BLaER1 treated with 17β-estradiol and CSF1 and Interleukin-3, amounts not matched to agents 10 nM and 100 nM (cell line): ENCODE measurements around the gene IDH3G.

ENCODE experiments used
- H3K27ac ChIP-seq, 11 experiments: shearing (Covaris generic); formaldehyde crosslinking; 2 replicates each; pipeline ENCODE4 v1.8.1; 2022
- H3K27me3 ChIP-seq, 11 experiments: shearing (Covaris generic); formaldehyde crosslinking; 2 replicates each; pipeline ENCODE4 v1.8.1; 2022
- H3K36me3 ChIP-seq, 11 experiments: shearing (Covaris generic); formaldehyde crosslinking; 2 replicates each; pipeline ENCODE4 v1.8.1; 2022
- H3K4me1 ChIP-seq, 10 experiments: shearing (Covaris generic); formaldehyde crosslinking; 2 replicates each; pipeline ENCODE4 v1.8.1; 2022
- H3K4me2 ChIP-seq, 11 experiments: shearing (Covaris generic); formaldehyde crosslinking; 2 replicates each; pipeline ENCODE4 v1.8.1; 2022
- H3K4me3 ChIP-seq, 10 experiments: shearing (Covaris generic); formaldehyde crosslinking; 2 replicates each; pipeline ENCODE4 v1.8.1; 2022
- H3K9ac ChIP-seq, 11 experiments: shearing (Covaris generic); formaldehyde crosslinking; 2 replicates each; pipeline ENCODE4 v1.8.1; 2022
- H3K9me3 ChIP-seq, 11 experiments: shearing (Covaris generic); formaldehyde crosslinking; replicated peaks in 1 of 11; 2 replicates each; pipeline ENCODE4 v1.8.1; 2022
- H4K20me1 ChIP-seq, 11 experiments: shearing (Covaris generic); formaldehyde crosslinking; 2 replicates each; pipeline ENCODE4 v1.8.1; 2022
- Cebpa-rat ChIP-seq, 11 experiments: shearing (Covaris generic); IDR thresholded peaks; 2 replicates each; pipeline ENCODE4 v1.8.1; 2022

The IDH3G gene

DNA sequence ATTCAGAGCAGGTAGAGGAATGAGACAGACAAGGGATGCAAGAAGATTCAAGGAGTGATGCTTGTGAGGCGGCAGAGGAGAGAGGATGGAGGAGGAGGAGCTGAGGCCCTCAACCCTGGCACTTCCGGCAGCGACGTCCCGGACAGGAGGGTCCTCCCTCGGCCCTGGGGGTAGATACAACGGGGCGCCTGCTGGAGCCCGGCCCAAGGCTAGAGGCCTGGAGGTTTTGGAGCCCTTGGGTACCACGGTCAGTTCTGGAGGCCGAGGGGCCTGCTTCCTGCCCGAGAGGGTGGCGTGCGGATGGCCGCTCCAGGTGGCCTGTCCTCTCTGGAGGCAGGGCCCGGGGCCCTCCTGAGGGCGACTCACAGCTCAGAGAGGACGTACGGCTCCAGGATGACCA is 13.8 kb upstream of the IDH3G start:
- Histone ChIP-seq H3K4me2 (no peak overlapping the region), H3K9ac (no peak overlapping the region), H3K4me3 (no peak overlapping the region), H3K27ac (no peak overlapping the region), H3K36me3 (no peaks in the 10 kb centered on the region), H3K9me3 (peaks cover 0 to 64% (median 48%) of the 10 kb centered on the region in 11 experiments; a peak in 17 of 22 replicates), H3K4me1 (no peaks in the 10 kb centered on the region), H3K27me3 (peaks cover 32 to 69% (median 56%) of the 10 kb centered on the region in 11 experiments), H4K20me1 (peaks cover 0 to 4% (median 0%) of the 10 kb centered on the region in 11 experiments; a peak in 3 of 22 replicates)
- TF ChIP-seq Cebpa-rat (IDR thresholded peaks at IDR 0.05) = no peak

DNA sequence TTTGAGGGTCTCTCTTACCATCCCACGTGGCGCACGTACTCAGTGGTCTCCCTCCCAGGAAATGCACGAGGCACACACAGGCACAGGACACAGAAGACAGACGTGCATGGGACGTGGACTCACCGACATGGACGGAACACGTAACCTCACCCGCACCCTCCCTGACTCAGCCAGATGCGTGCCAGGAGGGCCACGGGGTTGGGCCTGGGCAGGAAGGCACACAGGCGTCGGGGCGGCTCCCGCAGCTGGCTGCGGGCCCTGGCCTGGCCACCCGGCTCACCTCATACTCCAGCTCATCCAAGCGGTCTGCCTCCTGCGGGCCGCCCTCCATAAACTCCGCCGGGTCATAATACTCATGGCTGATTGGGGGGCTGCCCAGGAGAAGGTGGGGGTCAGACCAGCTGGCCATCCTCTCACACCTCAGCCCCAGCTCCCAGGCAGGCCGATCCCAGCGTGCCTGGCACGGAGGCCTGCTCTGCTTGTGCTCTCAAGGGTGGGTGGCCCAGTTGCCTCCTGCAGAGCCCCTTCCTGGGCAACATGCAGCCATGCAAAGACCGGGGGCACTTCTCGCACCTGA is 12.9 kb upstream of the IDH3G start:
- Histone ChIP-seq H4K20me1 (peaks cover 0 to 7% (median 0%) of the 10 kb centered on the region in 11 experiments; a peak in 3 of 22 replicates), H3K4me1 (peaks cover 0 to 3% (median 0%) of the 10 kb centered on the region in 10 experiments; a peak in 2 of 20 replicates), H3K27me3 (peaks cover 23 to 60% (median 47%) of the 10 kb centered on the region in 11 experiments), H3K36me3 (no peaks in the 10 kb centered on the region), H3K4me2 (no peak overlapping the region), H3K4me3 (no peak overlapping the region), H3K9ac (no peak overlapping the region), H3K9me3 (peaks cover 0 to 69% (median 54%) of the 10 kb centered on the region in 11 experiments; a peak in 17 of 22 replicates), H3K27ac (no peak overlapping the region)
- no peak for TF ChIP-seq Cebpa-rat (IDR thresholded peaks at IDR 0.05)

- no peak for TF ChIP-seq Cebpa-rat (IDR thresholded peaks at IDR 0.05)
- peaks cover 9 to 48% (median 32%) of the 10 kb centered on the region in 11 experiments; a peak in 19 of 22 replicates for H3K27me3 ChIP-seq
- no peak overlapping the region for H3K9ac ChIP-seq
- peaks cover 0 to 83% (median 62%) of the 10 kb centered on the region in 11 experiments; a peak in 17 of 22 replicates for H3K9me3 ChIP-seq
- H3K27ac ChIP-seq = no peak overlapping the region
- no peaks in the 10 kb centered on the region for H3K36me3 ChIP-seq
- no peak overlapping the region for H3K4me2 ChIP-seq
- H4K20me1 ChIP-seq = peaks cover 0 to 16% (median 0%) of the 10 kb centered on the region in 11 experiments; a peak in 6 of 22 replicates
- H3K4me1 ChIP-seq = peaks cover 0 to 4% (median 0%) of the 10 kb centered on the region in 10 experiments; a peak in 2 of 20 replicates
- no peak overlapping the region for H3K4me3 ChIP-seq
These were observed 11.3 kb upstream of the IDH3G start for GRCh38 chrX:153805436-153805835.

- Histone ChIP-seq H3K36me3 (no peaks in the 10 kb centered on the region), H3K4me3 (no peak overlapping the region)
These were observed 10.4 kb upstream of the IDH3G start for GRCh38 chrX:153804621-153805020.

GRCh38 chrX:153804100-153804595 is 10.0 kb upstream of the IDH3G start:
- TF ChIP-seq Cebpa-rat (IDR thresholded peaks at IDR 0.05) = no peak
- H3K4me3 ChIP-seq = no peak overlapping the region
- H3K27me3 ChIP-seq = peaks cover 0 to 44% (median 21%) of the 10 kb centered on the region in 11 experiments; a peak in 14 of 22 replicates
- no peak overlapping the region for H3K27ac ChIP-seq
- peaks cover 0 to 87% (median 57%) of the 10 kb centered on the region in 11 experiments; a peak in 17 of 22 replicates for H3K9me3 ChIP-seq
- H3K36me3 ChIP-seq = peaks cover 0 to 4% (median 2%) of the 10 kb centered on the region in 11 experiments; a peak in 12 of 22 replicates
- H3K9ac ChIP-seq = no peak overlapping the region
- no peak overlapping the region for H3K4me2 ChIP-seq
- H4K20me1 ChIP-seq = peaks cover 0 to 23% (median 2%) of the 10 kb centered on the region in 11 experiments; a peak in 10 of 22 replicates
- peaks cover 0 to 4% (median 0%) of the 10 kb centered on the region in 10 experiments; a peak in 2 of 20 replicates for H3K4me1 ChIP-seq

More at GRCh38 chrX:153804621-153805020, 10.4 kb upstream of the IDH3G start:
- Histone ChIP-seq H3K27me3 (peaks cover 1 to 45% (median 24%) of the 10 kb centered on the region in 11 experiments; a peak in 16 of 22 replicates), H3K9ac (no peak overlapping the region), H3K4me2 (no peak overlapping the region), H3K27ac (no peak overlapping the region), H4K20me1 (peaks cover 0 to 18% (median 0%) of the 10 kb centered on the region in 11 experiments; a peak in 7 of 22 replicates), H3K9me3 (peaks cover 0 to 83% (median 57%) of the 10 kb centered on the region in 11 experiments; a peak in 17 of 22 replicates), H3K4me1 (peaks cover 0 to 4% (median 0%) of the 10 kb centered on the region in 10 experiments; a peak in 2 of 20 replicates)
- TF ChIP-seq Cebpa-rat (IDR thresholded peaks at IDR 0.05) = no peak

GRCh38 chrX:153803211-153804099 is 9.3 kb upstream of the IDH3G start:
- Histone ChIP-seq H3K4me1 (peaks cover 0 to 4% (median 0%) of the 10 kb centered on the region in 10 experiments; a peak in 2 of 20 replicates), H3K9me3 (peaks cover 0 to 89% (median 53%) of the 10 kb centered on the region in 11 experiments; a peak in 18 of 22 replicates), H4K20me1 (peaks cover 0 to 30% (median 8%) of the 10 kb centered on the region in 11 experiments; a peak in 10 of 22 replicates), H3K4me3 (no peak overlapping the region), H3K27me3 (peaks cover 0 to 42% (median 14%) of the 10 kb centered on the region in 11 experiments; a peak in 13 of 22 replicates), H3K9ac (no peak overlapping the region), H3K27ac (no peak overlapping the region), H3K36me3 (peaks cover 4 to 10% (median 9%) of the 10 kb centered on the region in 11 experiments; a peak in 20 of 22 replicates), H3K4me2 (no peak overlapping the region)
- no peak for TF ChIP-seq Cebpa-rat (IDR thresholded peaks at IDR 0.05)

DNA sequence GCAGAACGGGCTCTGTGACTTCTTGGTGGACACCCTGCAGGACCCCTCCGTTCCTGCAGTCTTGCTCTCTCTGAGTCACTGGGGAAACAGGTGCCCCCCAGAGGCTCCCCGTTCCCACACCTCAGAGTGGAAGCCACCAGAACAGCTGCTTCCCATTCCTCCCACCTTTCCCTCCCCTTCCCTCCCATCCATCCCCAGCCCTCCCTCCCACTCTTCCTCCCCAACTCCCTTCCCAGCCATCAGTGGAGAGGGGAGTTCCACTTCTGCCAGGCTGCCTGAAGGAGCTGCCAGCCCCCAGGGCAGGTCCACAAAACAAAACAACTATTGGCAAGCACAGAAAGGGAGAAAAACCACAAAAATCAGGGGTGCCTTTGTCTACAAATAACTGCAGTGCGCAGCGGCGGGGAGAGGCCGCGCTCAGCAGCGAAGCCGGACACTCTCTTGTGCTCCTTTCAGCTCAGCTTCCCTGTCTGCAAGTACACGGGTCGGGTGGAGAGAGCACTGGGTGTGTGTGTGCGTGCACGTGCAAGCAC is 8.4 kb upstream of the IDH3G start:
- Histone ChIP-seq H3K36me3 (peaks cover 10 to 18% (median 16%) of the 10 kb centered on the region in 11 experiments; a peak in 21 of 22 replicates), H3K9me3 (peaks cover under 1 to 91% (median 53%) of the 10 kb centered on the region in 11 experiments; a peak in 19 of 22 replicates)

GRCh38 chrX:153801669-153802068 is 7.5 kb upstream of the IDH3G start:
- Histone ChIP-seq H4K20me1 (peaks cover 0 to 45% (median 23%) of the 10 kb centered on the region in 11 experiments; a peak in 17 of 22 replicates), H3K36me3 (peaks cover 19 to 27% (median 25%) of the 10 kb centered on the region in 11 experiments; a peak in 21 of 22 replicates), H3K27me3 (peaks cover 0 to 45% (median 12%) of the 10 kb centered on the region in 11 experiments; a peak in 12 of 22 replicates), H3K9ac (no peak overlapping the region), H3K27ac (no peak overlapping the region), H3K9me3 (peaks cover 8 to 94% (median 56%) of the 10 kb centered on the region in 11 experiments; a peak in 20 of 22 replicates), H3K4me1 (peaks cover 2 to 9% (median 8%) of the 10 kb centered on the region in 10 experiments; a peak in 17 of 20 replicates), H3K4me2 (no peak overlapping the region), H3K4me3 (no peak overlapping the region)
- no peak for TF ChIP-seq Cebpa-rat (IDR thresholded peaks at IDR 0.05)

More for the DNA sequence above, 8.4 kb upstream of the IDH3G start:
- H3K9ac ChIP-seq = no peak overlapping the region
- peaks cover 0 to 38% (median 14%) of the 10 kb centered on the region in 11 experiments; a peak in 12 of 22 replicates for H3K27me3 ChIP-seq
- no peak for TF ChIP-seq Cebpa-rat (IDR thresholded peaks at IDR 0.05)
- peaks cover 0 to 36% (median 14%) of the 10 kb centered on the region in 11 experiments; a peak in 14 of 22 replicates for H4K20me1 ChIP-seq
- H3K4me1 ChIP-seq = peaks cover 0 to 4% (median 0%) of the 10 kb centered on the region in 10 experiments; a peak in 3 of 20 replicates
- H3K27ac ChIP-seq = no peak overlapping the region
- H3K4me3 ChIP-seq = no peak overlapping the region
- H3K4me2 ChIP-seq = no peak overlapping the region
